Uterus (tissue), 2 donors: Measurements from ENCODE around the gene MAFB.

Experiments
- POLR2A ChIP-seq, 2 donors: fragments of 450-650 bp; IDR thresholded peaks; one replicate each; pipeline ENCODE4 v1.6.1; 2016; ENCODE audit warnings: antibody characterized with exemption in 2 of 2, mild to moderate bottlenecking in 1 of 2, moderate library complexity in 1 of 2
- TF ChIP-seq, protein P1 (sequence below), 4 experiments: fragments of 200-600 bp in 2 of 4; fragments of 450-650 bp in 2 of 4; sonication (generic) in 2 of 4; IDR thresholded peaks; one replicate each; pipeline ENCODE4 v1.5.1; 2016 to 2019; ENCODE audit warnings: antibody characterized with exemption in 4 of 4, mild to moderate bottlenecking in 2 of 4, moderate library complexity in 1 of 4

DNA sequence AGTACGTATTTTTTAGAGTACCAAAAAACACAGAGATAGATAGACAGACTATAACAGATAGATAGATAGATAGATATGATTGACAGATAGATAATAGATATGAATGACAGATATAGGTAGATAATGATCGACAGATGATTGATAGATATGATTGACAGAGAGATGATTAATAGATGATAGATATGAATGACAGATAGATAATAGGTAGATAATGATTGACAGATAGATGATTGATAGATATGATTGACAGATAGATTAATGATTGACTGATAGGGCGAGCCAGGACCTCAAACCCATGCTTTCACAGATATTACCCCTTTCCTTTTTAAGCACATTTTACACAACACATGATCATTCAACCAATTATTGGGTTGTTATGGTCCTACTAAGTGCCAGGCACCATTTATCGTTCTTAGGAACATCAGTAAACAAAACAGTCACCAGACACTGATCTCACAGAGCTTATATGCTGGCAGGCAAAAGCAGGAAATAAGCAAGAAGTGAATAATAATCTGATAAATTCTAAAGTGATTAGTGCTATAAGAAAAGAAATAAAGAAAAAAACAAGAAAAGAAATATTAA lies 11.6 kb downstream of the MAFB start:
- TF ChIP-seq, protein P1, sequence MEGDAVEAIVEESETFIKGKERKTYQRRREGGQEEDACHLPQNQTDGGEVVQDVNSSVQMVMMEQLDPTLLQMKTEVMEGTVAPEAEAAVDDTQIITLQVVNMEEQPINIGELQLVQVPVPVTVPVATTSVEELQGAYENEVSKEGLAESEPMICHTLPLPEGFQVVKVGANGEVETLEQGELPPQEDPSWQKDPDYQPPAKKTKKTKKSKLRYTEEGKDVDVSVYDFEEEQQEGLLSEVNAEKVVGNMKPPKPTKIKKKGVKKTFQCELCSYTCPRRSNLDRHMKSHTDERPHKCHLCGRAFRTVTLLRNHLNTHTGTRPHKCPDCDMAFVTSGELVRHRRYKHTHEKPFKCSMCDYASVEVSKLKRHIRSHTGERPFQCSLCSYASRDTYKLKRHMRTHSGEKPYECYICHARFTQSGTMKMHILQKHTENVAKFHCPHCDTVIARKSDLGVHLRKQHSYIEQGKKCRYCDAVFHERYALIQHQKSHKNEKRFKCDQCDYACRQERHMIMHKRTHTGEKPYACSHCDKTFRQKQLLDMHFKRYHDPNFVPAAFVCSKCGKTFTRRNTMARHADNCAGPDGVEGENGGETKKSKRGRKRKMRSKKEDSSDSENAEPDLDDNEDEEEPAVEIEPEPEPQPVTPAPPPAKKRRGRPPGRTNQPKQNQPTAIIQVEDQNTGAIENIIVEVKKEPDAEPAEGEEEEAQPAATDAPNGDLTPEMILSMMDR (IDR thresholded peaks at IDR 0.05), result no peak
- no peak for TF ChIP-seq POLR2A (IDR thresholded peaks at IDR 0.05)
